ENCODE data around the gene SMU1.

GRCh38 chr9:33097192-33097591 is 20.7 kb upstream of the SMU1 start:
- TF ChIP-seq POLR2AphosphoS5 (IDR thresholded peaks at IDR 0.05; ENCODE audit: low read depth, low read length), result no peak
- no peak for TF ChIP-seq TAF1 (IDR thresholded peaks at IDR 0.05; ENCODE audit: borderline replicate concordance, insufficient read depth, low read length)
- no peak for TF ChIP-seq REST (IDR thresholded peaks at IDR 0.05; ENCODE audit: insufficient read depth in 1 of 2, low read depth in 2 of 2, low read length in 2 of 2)
- TF ChIP-seq SIN3A (IDR thresholded peaks at IDR 0.05; ENCODE audit: borderline replicate concordance, insufficient read depth, low read length), result no peak
- no peak for TF ChIP-seq FOXP2 (optimal IDR thresholded peaks at IDR 0.05; ENCODE audit: borderline replicate concordance, extremely low read depth, extremely low read length, insufficient read depth)

All from PFSK-1 (cell line).